K562 (cell line): ENCODE measurements around the gene SORCS2. TPM values are rescaled to one million over a fixed set of nuclear protein-coding genes. Genes with fewer than 3 reads are reported as not detected.
A peak's percentile ranks its signal among the peaks of the same experiment; 100 is the strongest.

Source experiments
- polyA plus RNA-seq, 8 experiments: library from polyadenylated mRNA; depleted of rRNA in 4 of 8; stranded (reverse) in 5 of 8; unstranded in 3 of 8; fragments of >200 nt; fragmentation: Nextera tagmentation in 2 of 8; fragmentation: Illumina TruSeq in 1 of 8; extraction: Ambion mirVana in 2 of 8; extraction: Trizol in 1 of 8; gene quantifications; 2 replicates each; pipeline versions ENCODE4 v1.2.1 to v1.2.3, GENCODE V29; 2011 to 2014; ENCODE audit warnings: inconsistent platforms in 1 of 8, missing spikeins in 1 of 8
- total RNA-seq, 7 experiments: library from RNA; depleted of rRNA in 6 of 7; stranded (reverse); fragments of >200 nt in 6 of 7; fragmentation: Illumina TruSeq in 2 of 7; extraction: Trizol in 2 of 7; gene quantifications; 2 replicates each; pipeline versions ENCODE4 v1.2.1 to v1.2.3, GENCODE V29; 2011 to 2021; ENCODE audit warnings: low replicate concordance in 1 of 7
- TF ChIP-seq, protein P1 (sequence below), 2 experiments: fragments of 450-650 bp; formaldehyde crosslinking in 1 of 2; IDR thresholded peaks; 2 replicates each; pipeline versions ENCODE4 v1.4.0 to v1.6.1; 2014 to 2020; ENCODE audit warnings: mild to moderate bottlenecking in 2 of 2, borderline replicate concordance in 1 of 2, low read depth in 1 of 2
- TF ChIP-seq, protein P2 (sequence below), 3 experiments: IDR thresholded peaks in 2 of 3; conservative IDR thresholded peaks in 1 of 3; 2 replicates each; pipeline ENCODE4 v1.5.1; 2011 to 2012; ENCODE audit warnings: low read length in 3 of 3, mild to moderate bottlenecking in 3 of 3, control low read depth in 2 of 3, improper control_type of control experiment in 1 of 3, inconsistent platforms in 1 of 3, low read depth in 1 of 3, mixed read lengths in 1 of 3, moderate library complexity in 1 of 3; ENCODE audit not compliant: insufficient read depth in 2 of 3
- TF ChIP-seq, protein P3 (sequence below): fragments of 450-650 bp; IDR thresholded peaks from 2 replicates; pipeline ENCODE4 v1.6.1; 2017; ENCODE audit warnings: antibody characterized with exemption

SORCS2 gene
- total and polyA plus RNA-seq, 9 of the 15 experiments (the other 6 are each of a cell fraction or from before 2014, with no cell fraction given), result not detected

DNA sequence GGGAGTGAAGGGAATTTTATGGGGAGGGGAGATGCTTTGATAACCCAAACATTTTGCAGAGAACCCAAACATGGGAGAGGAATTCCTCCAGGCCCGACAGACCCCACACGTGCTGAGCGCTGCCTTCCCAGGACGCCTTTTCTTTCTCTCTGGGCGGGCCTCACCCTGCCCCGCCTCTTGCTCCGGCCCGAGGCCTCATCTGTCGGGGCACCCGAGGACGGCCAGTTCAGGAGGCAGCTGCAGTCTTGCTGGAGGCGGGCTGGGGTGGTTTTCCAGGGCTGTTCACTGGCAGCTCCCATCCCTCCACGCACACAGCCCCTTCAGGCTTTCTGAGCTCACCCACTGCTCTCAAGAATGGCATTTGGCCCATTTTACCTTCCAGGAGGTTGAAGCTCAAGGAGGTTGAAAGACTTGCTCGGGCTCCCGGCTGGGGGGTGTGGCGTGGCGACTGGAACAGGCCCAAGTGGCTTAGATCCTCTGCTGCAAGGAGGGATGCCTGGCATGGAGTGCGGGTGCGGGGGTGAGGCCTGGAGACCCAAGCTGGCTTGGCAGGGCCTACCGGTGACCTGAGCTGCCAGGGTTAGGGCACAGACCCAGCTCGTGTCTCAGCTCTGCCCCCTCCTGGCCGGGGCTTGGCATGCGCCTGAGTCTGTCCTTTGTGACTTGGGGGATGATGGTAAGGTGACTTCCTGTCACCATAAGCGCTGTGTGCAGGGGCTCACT, 143.2 kb downstream of the SORCS2 start (continued):
- TF ChIP-seq, protein P1, sequence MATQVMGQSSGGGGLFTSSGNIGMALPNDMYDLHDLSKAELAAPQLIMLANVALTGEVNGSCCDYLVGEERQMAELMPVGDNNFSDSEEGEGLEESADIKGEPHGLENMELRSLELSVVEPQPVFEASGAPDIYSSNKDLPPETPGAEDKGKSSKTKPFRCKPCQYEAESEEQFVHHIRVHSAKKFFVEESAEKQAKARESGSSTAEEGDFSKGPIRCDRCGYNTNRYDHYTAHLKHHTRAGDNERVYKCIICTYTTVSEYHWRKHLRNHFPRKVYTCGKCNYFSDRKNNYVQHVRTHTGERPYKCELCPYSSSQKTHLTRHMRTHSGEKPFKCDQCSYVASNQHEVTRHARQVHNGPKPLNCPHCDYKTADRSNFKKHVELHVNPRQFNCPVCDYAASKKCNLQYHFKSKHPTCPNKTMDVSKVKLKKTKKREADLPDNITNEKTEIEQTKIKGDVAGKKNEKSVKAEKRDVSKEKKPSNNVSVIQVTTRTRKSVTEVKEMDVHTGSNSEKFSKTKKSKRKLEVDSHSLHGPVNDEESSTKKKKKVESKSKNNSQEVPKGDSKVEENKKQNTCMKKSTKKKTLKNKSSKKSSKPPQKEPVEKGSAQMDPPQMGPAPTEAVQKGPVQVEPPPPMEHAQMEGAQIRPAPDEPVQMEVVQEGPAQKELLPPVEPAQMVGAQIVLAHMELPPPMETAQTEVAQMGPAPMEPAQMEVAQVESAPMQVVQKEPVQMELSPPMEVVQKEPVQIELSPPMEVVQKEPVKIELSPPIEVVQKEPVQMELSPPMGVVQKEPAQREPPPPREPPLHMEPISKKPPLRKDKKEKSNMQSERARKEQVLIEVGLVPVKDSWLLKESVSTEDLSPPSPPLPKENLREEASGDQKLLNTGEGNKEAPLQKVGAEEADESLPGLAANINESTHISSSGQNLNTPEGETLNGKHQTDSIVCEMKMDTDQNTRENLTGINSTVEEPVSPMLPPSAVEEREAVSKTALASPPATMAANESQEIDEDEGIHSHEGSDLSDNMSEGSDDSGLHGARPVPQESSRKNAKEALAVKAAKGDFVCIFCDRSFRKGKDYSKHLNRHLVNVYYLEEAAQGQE (IDR thresholded peaks at IDR 0.05; ENCODE audit: borderline replicate concordance), result peak; percentile 40; the same call in 1 of the 2 replicates
- TF ChIP-seq, protein P1 (CRISPR knock-in tag; IDR thresholded peaks at IDR 0.05; ENCODE audit: low read depth), result no peak
- TF ChIP-seq, protein P2, sequence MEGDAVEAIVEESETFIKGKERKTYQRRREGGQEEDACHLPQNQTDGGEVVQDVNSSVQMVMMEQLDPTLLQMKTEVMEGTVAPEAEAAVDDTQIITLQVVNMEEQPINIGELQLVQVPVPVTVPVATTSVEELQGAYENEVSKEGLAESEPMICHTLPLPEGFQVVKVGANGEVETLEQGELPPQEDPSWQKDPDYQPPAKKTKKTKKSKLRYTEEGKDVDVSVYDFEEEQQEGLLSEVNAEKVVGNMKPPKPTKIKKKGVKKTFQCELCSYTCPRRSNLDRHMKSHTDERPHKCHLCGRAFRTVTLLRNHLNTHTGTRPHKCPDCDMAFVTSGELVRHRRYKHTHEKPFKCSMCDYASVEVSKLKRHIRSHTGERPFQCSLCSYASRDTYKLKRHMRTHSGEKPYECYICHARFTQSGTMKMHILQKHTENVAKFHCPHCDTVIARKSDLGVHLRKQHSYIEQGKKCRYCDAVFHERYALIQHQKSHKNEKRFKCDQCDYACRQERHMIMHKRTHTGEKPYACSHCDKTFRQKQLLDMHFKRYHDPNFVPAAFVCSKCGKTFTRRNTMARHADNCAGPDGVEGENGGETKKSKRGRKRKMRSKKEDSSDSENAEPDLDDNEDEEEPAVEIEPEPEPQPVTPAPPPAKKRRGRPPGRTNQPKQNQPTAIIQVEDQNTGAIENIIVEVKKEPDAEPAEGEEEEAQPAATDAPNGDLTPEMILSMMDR (IDR thresholded peaks at IDR 0.05 in 2 of 3, conservative IDR thresholded peaks at IDR 0.05 in 1 of 3; ENCODE audit: insufficient read depth in 2 of 3, low read depth in 1 of 3, low read length in 3 of 3), result peak; percentile 74 to 78 (median 76)
- TF ChIP-seq, protein P3, sequence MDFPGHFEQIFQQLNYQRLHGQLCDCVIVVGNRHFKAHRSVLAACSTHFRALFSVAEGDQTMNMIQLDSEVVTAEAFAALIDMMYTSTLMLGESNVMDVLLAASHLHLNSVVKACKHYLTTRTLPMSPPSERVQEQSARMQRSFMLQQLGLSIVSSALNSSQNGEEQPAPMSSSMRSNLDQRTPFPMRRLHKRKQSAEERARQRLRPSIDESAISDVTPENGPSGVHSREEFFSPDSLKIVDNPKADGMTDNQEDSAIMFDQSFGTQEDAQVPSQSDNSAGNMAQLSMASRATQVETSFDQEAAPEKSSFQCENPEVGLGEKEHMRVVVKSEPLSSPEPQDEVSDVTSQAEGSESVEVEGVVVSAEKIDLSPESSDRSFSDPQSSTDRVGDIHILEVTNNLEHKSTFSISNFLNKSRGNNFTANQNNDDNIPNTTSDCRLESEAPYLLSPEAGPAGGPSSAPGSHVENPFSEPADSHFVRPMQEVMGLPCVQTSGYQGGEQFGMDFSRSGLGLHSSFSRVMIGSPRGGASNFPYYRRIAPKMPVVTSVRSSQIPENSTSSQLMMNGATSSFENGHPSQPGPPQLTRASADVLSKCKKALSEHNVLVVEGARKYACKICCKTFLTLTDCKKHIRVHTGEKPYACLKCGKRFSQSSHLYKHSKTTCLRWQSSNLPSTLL, result no peak
- TF ChIP-seq, all 486 proteins: peak for 5
